IMR-90 (cell line): ENCODE measurements around the gene RUNDC3A. TPM values are rescaled to one million over a fixed set of nuclear protein-coding genes. Genes with fewer than 3 reads are reported as not detected.

Experiments
- ATAC-seq: fragments of 200-7000 bp; cut with Tn5 transposase; 2 replicates; pipeline ENCODE4 v1.9.1; 2020; ENCODE audit warnings: low read depth, mild to moderate bottlenecking, moderate library complexity
- BruUV-seq: library from RNA; stranded (reverse); fragments of 400-500 nt; replicated peaks from 2 replicates; lab custom pipeline; 2021; lab: Mats Ljungman, UMichigan
- CTCF ChIA-PET: fragments of 300-600 bp; formaldehyde crosslinking; extraction: SDS; loops from one replicate; lab custom pipeline; 2021; ENCODE audit warnings: antibody characterized with exemption; lab: Yijun Ruan, JAX
- POLR2A ChIA-PET: fragments of 300-600 bp; sonication (Branson Sonifier 250); formaldehyde crosslinking; loops from one replicate; lab custom pipeline; 2022; ENCODE audit warnings: antibody characterized with exemption; ENCODE audit not compliant: unreplicated experiment; lab: Charles Lee
- DNase-seq: peaks from one replicate; pipeline ENCODE4 v3.0.0; 2013
- H2AFZ ChIP-seq: replicated peaks from 2 replicates; pipeline ENCODE3; 2013; ENCODE audit warnings: low read length, mild to moderate bottlenecking; ENCODE audit not compliant: poor library complexity
- H2AK5ac ChIP-seq: 2 replicates; pipeline ENCODE4 v1.6.1; 2013; ENCODE audit warnings: low read depth, low read length, inconsistent platforms
- H2AK9ac ChIP-seq: replicated peaks from 2 replicates; pipeline ENCODE3; 2013; ENCODE audit warnings: mild to moderate bottlenecking, low read depth, low read length, moderate library complexity; ENCODE audit not compliant: poor library complexity
- H2BK120ac ChIP-seq: 2 replicates; pipeline ENCODE4 v1.6.1; 2013; ENCODE audit warnings: low read depth, low read length, inconsistent platforms
- H2BK15ac ChIP-seq: 3 replicates; pipeline ENCODE4 v1.6.1; 2013; ENCODE audit warnings: low read depth, low read length, inconsistent platforms
- H2BK20ac ChIP-seq: 2 replicates; pipeline ENCODE4 v1.6.1; 2013; ENCODE audit warnings: low read depth, mild to moderate bottlenecking, inconsistent platforms, low read length, moderate library complexity
- H2BK5ac ChIP-seq: 2 replicates; pipeline ENCODE4 v1.6.1; 2013; ENCODE audit warnings: mild to moderate bottlenecking, low read depth, low read length, inconsistent platforms; ENCODE audit not compliant: poor library complexity, severe bottlenecking
- H3K14ac ChIP-seq: replicated peaks from 2 replicates; pipeline ENCODE4 v1.6.1; 2013; ENCODE audit warnings: low read depth, low read length, inconsistent platforms
- H3K18ac ChIP-seq: 2 replicates; pipeline ENCODE4 v1.6.1; 2013; ENCODE audit warnings: low read depth, low read length, control low read depth
- H3K23ac ChIP-seq: 2 replicates; pipeline ENCODE4 v1.6.1; 2013; ENCODE audit warnings: low read depth, low read length, inconsistent platforms
- H3K27ac ChIP-seq: 2 replicates; pipeline ENCODE4 v1.5.1; 2013; ENCODE audit warnings: mild to moderate bottlenecking, control low read depth, low read length; ENCODE audit not compliant: insufficient read depth
- H3K27me3 ChIP-seq: 2 replicates; pipeline ENCODE4 v1.6.1; 2013; ENCODE audit warnings: low read length; ENCODE audit not compliant: control insufficient read depth, insufficient read depth
- H3K36me3 ChIP-seq: 2 replicates; pipeline ENCODE4 v1.6.1; 2013; ENCODE audit warnings: low read length, mixed read lengths; ENCODE audit not compliant: control insufficient read depth, insufficient read depth
- H3K4ac ChIP-seq: 2 replicates; pipeline ENCODE4 v1.6.1; 2013; ENCODE audit warnings: low read depth, low read length, inconsistent platforms
- H3K4me1 ChIP-seq: 2 replicates; pipeline ENCODE4 v1.6.1; 2013; ENCODE audit warnings: low read length, mixed read lengths; ENCODE audit not compliant: control insufficient read depth, insufficient read depth
- H3K4me2 ChIP-seq: 2 replicates; pipeline ENCODE4 v1.6.1; 2013; ENCODE audit warnings: low read depth, mild to moderate bottlenecking, control low read depth, low read length, moderate library complexity
- H3K4me3 ChIP-seq: 2 replicates; pipeline ENCODE4 v1.5.1; 2013; ENCODE audit warnings: low read depth, mild to moderate bottlenecking, control low read depth, low read length, moderate library complexity; ENCODE audit not compliant: insufficient read depth
- H3K56ac ChIP-seq: 2 replicates; pipeline ENCODE4 v1.6.1; 2013; ENCODE audit warnings: low read length, inconsistent platforms; ENCODE audit not compliant: insufficient read depth; ENCODE audit errors: extremely low read depth
- H3K79me1 ChIP-seq, 2 experiments: 2 replicates each; pipeline ENCODE4 v1.6.1; 2013; ENCODE audit warnings: low read length in 2 of 2, inconsistent platforms in 1 of 2, low read depth in 1 of 2
- H3K9ac ChIP-seq: 2 replicates; pipeline ENCODE4 v1.6.1; 2013; ENCODE audit warnings: low read depth, low read length, control low read depth
- H3K9me1 ChIP-seq: 2 replicates; pipeline ENCODE4 v1.6.1; 2013; ENCODE audit warnings: low read length, inconsistent platforms; ENCODE audit not compliant: insufficient read depth
- H3K9me3 ChIP-seq: 2 replicates; pipeline ENCODE4 v1.6.1; 2013; ENCODE audit warnings: low read length; ENCODE audit not compliant: control insufficient read depth, insufficient read depth
- H4K20me1 ChIP-seq: 2 replicates; pipeline ENCODE4 v1.6.1; 2013; ENCODE audit warnings: low read length, inconsistent platforms; ENCODE audit not compliant: insufficient read depth
- H4K5ac ChIP-seq: 2 replicates; pipeline ENCODE4 v1.6.1; 2013; ENCODE audit warnings: mild to moderate bottlenecking, low read depth, low read length, control low read depth
- H4K8ac ChIP-seq, 2 experiments: 2 replicates each; pipeline ENCODE4 v1.6.1; 2013; ENCODE audit warnings: low read depth in 2 of 2, low read length in 2 of 2, control low read depth in 1 of 2, inconsistent platforms in 1 of 2
- H4K91ac ChIP-seq: 2 replicates; pipeline ENCODE4 v1.6.1; 2013; ENCODE audit warnings: low read depth, low read length, inconsistent platforms; ENCODE audit not compliant: insufficient read depth
- RCOR1 ChIP-seq: IDR thresholded peaks from 2 replicates; pipeline ENCODE4 v1.6.1; 2012; ENCODE audit warnings: mild to moderate bottlenecking, low read length, improper control_type of control experiment; ENCODE audit not compliant: insufficient replicate concordance
- WGBS, 2 experiments: methylation state at CpG; one replicate each; pipeline versions ENCODE4 v1.1.5 to v1.1.7; 2013; ENCODE audit warnings: missing lambda C conversion rate in 2 of 2; ENCODE audit not compliant: insufficient read length in 1 of 2; ENCODE audit errors: extremely low coverage in 2 of 2; 5-methylcytosine and 5-hydroxymethylcytosine counted together
- dilution Hi-C: fragments of 300-500 bp; cut with HindIII; formaldehyde crosslinking; loops from one replicate; pipeline ENCODE4 v1.14.3; 2018; ENCODE audit warnings: low sequenced_read_pairs; ENCODE audit not compliant: unreplicated experiment
- in situ Hi-C: fragments of 300-500 bp; cut with MboI; formaldehyde crosslinking; loops from 3 replicates; pipeline ENCODE4 v1.14.3; 2019; ENCODE audit warnings: low sequenced_read_pairs, inconsistent platforms, mixed read lengths
- intact Hi-C: fragments of 100-400 bp; cut with micrococcal nuclease; formaldehyde crosslinking; loops from 2 replicates; pipeline ENCODE4 v1.10.0; 2022
- polyA plus RNA-seq, 3 experiments: library from polyadenylated mRNA; depleted of rRNA; stranded (reverse); fragments of >200 nt; gene quantifications; 2 replicates each; pipeline ENCODE4 v1.2.3, GENCODE V29; 2012; ENCODE audit warnings: low replicate concordance in 1 of 3
- total RNA-seq: library from RNA; depleted of rRNA; stranded (reverse); fragments of >200 nt; gene quantifications from 2 replicates; pipeline ENCODE4 v1.2.3, GENCODE V29; 2012
- TF ChIP-seq, protein P1 (sequence below): fragments of 150-350 bp; IDR thresholded peaks from 2 replicates; pipeline ENCODE4 v1.6.1; 2016; ENCODE audit warnings: low read depth, mild to moderate bottlenecking, low read length, moderate library complexity, borderline replicate concordance
- TF ChIP-seq, protein P2 (sequence below): fragments of 150-350 bp; IDR thresholded peaks from 2 replicates; pipeline ENCODE4 v1.6.1; 2017; ENCODE audit warnings: mild to moderate bottlenecking, antibody characterized with exemption, low read length, low read depth

RUNDC3A gene
- total and polyA plus RNA-seq, 2 of the 4 experiments (the other 2 are of a cell fraction): under 0.01 to 0.34 TPM

DNA sequence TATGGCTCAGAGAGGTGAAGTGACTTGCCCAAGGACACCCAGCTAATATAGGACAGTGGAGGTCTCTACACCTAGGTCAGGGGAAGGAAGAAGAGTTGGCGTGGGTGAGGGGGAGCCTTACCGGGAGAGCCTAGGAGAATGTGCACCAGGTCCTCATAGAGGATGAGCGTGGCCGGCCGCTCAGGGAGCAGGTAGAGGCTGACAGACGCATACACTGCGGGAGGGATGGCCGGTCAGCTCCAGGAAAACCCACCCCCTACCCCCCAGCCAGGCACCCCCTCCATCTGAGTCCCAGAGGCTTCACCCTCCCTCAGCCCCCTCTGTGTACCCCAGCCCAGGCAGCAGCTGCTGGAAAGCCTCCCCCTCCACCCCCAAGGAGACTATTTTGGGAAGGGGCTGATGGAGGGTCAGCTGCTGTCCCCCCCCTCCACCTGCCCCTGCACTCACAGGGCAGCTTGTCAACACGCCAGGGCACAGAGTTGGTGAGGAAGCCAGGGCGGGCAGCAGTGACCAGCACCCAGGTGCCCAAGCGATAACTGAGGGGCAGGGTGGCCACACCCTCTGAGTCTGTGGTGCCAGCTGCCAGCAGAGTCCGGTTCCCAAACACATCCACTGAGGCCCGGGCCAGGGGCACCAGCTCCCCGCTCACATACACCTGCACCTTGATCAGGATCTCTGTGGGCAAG is 51.2 kb downstream of the RUNDC3A start:
- ATAC-seq (no peak), DNase-seq (no peak)
- no peak overlapping the region for H3K18ac ChIP-seq
- H4K20me1 ChIP-seq: peaks cover 11% of the 10 kb centered on the region
- no peak overlapping the region for H3K4me3 ChIP-seq
- no peak overlapping the region for H2AFZ ChIP-seq
- no peak overlapping the region for H2BK15ac ChIP-seq
- peaks cover 15% of the 10 kb centered on the region for H3K4me1 ChIP-seq
- H3K9me3 ChIP-seq: no peaks in the 10 kb centered on the region
- no TSS peak for BruUV-seq
- peaks cover 4 to 28% of the 10 kb centered on the region in 2 experiments; a peak in 2 of 4 replicates for H3K79me1 ChIP-seq
- H2BK5ac ChIP-seq: no peak overlapping the region
- H2BK120ac ChIP-seq: no peak overlapping the region
- no peak overlapping the region for H3K9ac ChIP-seq
- 100% methylated on average over 3 of the region's 14 CpGs; no CpG with 5 or more reads in 1 of the 2 experiments for WGBS, 2 experiments
- no peak overlapping the region for H4K8ac ChIP-seq
- H3K4me2 ChIP-seq: no peak overlapping the region
- no peak overlapping the region for H2BK20ac ChIP-seq
- in situ Hi-C loops (no loop called here), dilution Hi-C loops (no loop called here), intact Hi-C loops (loop anchor here (1.0 kb wide), 1 partner anchor 164 kb away; no protein-coding TSS in a partner anchor)
- TF ChIP-seq, protein P1, sequence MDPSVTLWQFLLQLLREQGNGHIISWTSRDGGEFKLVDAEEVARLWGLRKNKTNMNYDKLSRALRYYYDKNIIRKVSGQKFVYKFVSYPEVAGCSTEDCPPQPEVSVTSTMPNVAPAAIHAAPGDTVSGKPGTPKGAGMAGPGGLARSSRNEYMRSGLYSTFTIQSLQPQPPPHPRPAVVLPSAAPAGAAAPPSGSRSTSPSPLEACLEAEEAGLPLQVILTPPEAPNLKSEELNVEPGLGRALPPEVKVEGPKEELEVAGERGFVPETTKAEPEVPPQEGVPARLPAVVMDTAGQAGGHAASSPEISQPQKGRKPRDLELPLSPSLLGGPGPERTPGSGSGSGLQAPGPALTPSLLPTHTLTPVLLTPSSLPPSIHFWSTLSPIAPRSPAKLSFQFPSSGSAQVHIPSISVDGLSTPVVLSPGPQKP: no peak
- TF ChIP-seq, protein P2, sequence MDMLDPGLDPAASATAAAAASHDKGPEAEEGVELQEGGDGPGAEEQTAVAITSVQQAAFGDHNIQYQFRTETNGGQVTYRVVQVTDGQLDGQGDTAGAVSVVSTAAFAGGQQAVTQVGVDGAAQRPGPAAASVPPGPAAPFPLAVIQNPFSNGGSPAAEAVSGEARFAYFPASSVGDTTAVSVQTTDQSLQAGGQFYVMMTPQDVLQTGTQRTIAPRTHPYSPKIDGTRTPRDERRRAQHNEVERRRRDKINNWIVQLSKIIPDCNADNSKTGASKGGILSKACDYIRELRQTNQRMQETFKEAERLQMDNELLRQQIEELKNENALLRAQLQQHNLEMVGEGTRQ: no peak
- TF ChIP-seq RCOR1: no peak
- no peak overlapping the region for H3K4ac ChIP-seq
- CTCF ChIA-PET: interaction anchor here (0.8 kb wide), 1 partner anchor 138 kb away, joined by 3 read pairs; no protein-coding TSS in a partner anchor
- H2AK5ac ChIP-seq: no peak overlapping the region
- no peak overlapping the region for H3K23ac ChIP-seq
- H3K9me1 ChIP-seq: peaks cover 8% of the 10 kb centered on the region; the same call in 1 of the 2 replicates
- H3K27me3 ChIP-seq: no peaks in the 10 kb centered on the region
- no peak overlapping the region for H2AK9ac ChIP-seq
- POLR2A ChIA-PET: no interaction called here
- no peak overlapping the region for H4K91ac ChIP-seq
- no peak overlapping the region for H3K27ac ChIP-seq
- H3K36me3 ChIP-seq: peaks cover 11% of the 10 kb centered on the region; the same call in 1 of the 2 replicates
- H4K5ac ChIP-seq: no peak overlapping the region
- no peak overlapping the region for H3K56ac ChIP-seq
- H3K14ac ChIP-seq: no peak overlapping the region
